ENCODE data around the gene RAI14.
"Not testable (repeated sequence)": the region's sequence is repeated elsewhere in the genome, so short reads cannot be mapped to it uniquely, and the experiment has no call there.

RAI14 gene

DNA sequence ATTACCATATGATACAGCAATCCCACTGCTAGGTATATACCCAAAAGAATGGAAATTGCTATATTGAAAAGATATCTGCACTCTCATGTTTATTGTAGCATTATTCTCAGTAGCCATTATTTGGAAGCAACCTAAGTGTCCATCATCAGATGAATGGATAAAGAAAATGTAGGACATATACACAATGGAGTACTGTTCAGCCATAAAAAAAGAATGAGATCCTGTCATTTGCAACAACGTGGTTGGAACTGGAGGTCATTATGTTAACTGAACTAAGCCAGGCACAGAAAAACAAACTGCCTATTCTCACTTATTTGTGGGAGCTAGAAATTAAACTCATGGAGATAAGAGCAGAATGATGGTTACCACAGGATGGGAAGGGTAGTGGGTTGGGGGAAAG lies 119.8 kb downstream of the RAI14 start:
- DNase-seq, result no peak

GRCh38 chr5:34778091-34778850 lies 122.1 kb downstream of the RAI14 start:
- no peak for DNase-seq

DNA sequence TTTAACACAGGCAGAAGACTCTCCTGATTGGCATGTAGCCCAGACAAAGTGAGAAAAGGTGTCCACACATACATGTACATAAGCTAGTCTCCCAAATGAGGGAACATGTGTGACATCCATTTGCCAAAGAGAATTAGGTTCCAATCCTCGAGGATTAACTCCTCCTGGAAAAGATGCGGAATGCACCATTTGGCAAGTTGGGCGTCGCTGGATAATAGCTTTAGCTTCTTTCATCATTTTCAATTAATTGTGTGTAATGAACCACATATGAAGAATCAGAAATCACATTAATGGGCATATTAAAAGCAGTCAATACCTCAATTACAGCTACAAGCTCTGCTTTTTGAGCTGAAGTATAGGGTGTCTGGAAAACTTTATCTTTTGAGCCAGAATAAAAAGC lies 127.8 kb downstream of the RAI14 start:
- DNase-seq, result not testable (repeated sequence)

DNA sequence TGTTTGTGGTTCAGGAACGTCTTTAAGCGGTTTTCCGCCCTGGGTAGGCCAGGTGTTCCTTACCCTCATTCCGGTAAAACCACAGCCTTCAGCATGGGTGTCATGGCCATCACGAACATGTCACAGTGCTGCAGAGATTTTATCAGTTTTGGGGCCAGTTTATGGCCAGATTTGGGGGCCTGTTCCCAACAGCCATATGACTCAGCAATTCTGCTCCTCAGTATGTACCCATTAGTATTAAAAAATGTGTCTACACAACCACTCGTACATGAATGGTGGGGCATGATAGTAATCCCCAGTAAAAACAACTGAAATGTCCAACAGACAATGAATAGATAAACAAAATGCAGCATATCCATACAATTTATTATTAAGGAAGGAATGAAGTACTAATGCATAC lies 130.9 kb downstream of the RAI14 start:
- DNase-seq, result no peak

DNA sequence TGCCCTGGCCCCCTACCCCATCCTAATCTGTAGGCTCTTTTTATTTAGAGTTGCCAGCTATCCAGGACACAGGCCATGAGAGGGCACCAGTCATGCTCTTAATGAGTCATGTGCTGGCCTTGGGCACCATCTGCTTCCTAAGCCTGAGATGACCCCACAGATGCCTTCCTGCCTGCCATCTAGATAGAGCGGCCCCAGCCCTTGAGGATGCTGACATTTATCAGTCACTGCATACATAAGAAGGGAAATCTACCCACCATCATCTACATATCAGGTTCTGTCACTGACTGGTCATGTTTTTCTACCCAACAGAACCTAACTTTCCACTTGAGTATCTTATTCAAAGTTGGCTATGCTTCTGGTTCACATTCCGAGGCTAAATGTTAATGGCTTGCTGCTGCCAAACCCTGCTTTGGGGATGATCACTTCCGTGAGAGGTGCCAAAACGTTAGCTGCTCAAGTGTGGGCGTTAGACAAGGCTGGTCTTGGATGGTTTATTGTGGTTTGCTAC lies 132.9 kb downstream of the RAI14 start:
- DNase-seq, result no peak

GRCh38 chr5:34789639-34790038 lies 133.5 kb downstream of the RAI14 start:
- DNase-seq, result no peak

- DNase-seq, result no peak
Measured at GRCh38 chr5:34790069-34790468, 133.9 kb downstream of the RAI14 start.

- DNase-seq, result no peak
Measured at GRCh38 chr5:34791761-34792244, 135.7 kb downstream of the RAI14 start.

- DNase-seq, result no peak
Measured at GRCh38 chr5:34802834-34803563, 146.9 kb downstream of the RAI14 start.

DNA sequence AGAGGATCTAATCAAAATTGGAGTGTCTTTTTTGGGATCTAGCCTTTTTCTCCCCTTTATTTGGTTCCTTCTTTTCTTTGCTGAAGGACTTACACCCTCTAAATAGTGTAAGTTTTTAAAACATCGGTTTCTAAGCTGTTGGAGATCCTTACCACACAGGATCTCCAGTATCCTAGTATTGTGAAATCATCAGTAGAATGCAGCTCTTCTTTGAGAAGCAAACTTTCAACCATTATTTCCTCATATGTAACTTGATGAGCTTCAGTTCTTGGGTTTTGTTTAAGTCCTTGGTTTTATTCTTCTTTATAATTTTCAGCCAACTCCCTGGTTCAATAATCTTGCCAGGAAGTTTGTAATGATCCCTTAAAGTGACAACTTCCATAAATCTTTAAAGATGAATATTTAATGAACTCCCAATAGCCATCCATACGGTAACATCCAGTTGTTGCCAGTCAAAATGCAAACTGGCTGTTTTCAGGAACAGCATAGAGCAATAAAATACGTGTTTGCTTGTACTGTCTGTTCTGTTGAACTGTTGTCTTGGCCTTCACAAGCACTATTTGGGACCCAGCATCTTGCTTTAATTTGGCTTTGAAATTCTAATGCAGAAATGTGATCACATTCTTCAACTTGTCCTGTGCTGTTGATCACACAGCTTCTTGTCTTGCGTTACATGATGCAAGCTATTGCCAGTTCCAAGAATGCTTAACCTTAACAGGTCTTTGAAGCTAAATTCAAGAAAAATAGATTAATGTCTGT lies 148.0 kb downstream of the RAI14 start:
- DNase-seq, result no peak

DNA sequence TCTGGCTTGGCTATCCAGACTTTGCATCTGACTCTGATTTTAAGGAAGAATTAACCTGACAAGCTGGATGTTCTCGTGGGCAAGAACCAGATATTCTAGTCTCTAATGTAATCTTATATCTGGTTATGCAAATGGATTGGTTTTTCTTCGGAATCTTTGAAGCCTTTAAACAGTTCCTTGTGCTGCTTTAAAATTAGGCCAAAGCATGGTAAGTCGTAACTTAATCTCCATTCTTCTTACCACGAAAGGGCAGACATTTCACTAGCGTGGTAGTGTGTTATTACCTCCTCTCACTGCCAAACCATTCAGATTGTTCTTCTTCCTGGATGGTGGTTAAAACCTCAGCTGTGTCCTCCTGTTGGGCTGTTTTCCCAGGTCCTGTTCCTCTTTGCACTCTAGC lies 148.8 kb downstream of the RAI14 start:
- DNase-seq, result no peak

GRCh38 chr5:34806532-34806931 lies 150.4 kb downstream of the RAI14 start:
- DNase-seq, result no peak

- no peak for DNase-seq
Measured at GRCh38 chr5:34811706-34812105, 155.6 kb downstream of the RAI14 start.

- no peak for DNase-seq
Measured at GRCh38 chr5:34813509-34813908, 157.4 kb downstream of the RAI14 start.

- DNase-seq, result no peak
Measured at GRCh38 chr5:34817558-34818351, 161.6 kb downstream of the RAI14 start.

DNA sequence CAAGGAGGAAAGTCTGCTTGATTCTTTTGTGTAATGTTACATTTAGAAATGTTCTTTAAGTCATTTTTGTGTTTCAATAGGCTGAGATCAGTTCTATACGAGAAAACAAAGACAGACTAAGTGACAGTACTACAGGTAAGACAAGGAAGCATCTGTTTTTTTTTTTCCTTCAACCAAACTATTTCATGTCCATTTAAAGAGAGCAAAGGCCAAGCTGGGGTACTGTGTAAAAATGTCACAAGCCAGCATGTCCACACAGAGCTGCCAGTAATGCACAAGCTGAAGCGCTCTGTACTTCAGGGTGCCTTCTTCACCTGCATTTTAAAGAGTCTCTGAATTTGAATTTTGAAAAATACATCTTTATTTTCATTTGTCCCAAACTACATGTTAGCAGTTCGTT lies 162.6 kb downstream of the RAI14 start:
- DNase-seq, result no peak

DNA sequence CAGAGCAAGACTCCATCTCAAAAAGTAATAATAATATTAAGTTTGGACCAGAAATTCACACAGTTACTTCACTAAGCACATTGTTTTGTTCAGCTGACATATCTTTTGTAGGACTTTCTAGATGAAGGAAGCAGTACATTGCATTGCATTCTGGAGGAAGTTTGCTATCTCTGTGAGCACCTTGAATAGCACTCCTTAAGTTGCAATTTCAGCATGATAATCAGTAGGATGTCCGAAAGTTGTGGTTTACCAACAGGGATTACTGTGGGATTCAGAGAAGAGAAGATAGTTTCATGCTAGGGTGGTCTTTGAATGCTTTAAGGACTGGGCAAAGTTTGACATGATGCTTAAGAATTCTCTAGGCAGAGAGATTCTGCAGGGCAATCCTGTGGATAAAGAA lies 164.5 kb downstream of the RAI14 start:
- DNase-seq, result no peak

GRCh38 chr5:34822956-34823715 lies 167.0 kb downstream of the RAI14 start:
- DNase-seq, result no peak

DNA sequence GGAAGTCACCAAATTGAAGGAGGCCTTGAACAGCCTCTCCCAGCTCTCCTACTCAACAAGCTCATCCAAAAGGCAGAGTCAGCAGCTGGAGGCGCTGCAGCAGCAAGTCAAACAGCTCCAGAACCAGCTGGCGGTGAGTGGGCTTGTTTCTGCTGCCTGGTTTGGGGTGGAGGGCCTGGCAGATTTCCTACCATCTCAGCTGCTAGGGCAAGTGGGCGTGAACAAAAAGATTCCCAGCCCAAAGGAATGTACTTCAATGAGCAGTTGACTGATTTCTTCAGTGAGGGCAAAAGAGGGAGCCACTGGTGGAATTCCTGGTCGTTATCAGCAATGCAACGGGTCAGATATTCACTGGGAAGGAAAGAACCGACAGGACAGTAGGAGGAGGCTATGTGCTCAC lies 170.2 kb downstream of the RAI14 start:
- no peak for DNase-seq

- DNase-seq, result no peak
Measured at GRCh38 chr5:34827588-34828506, 171.7 kb downstream of the RAI14 start.

- not testable (repeated sequence) for DNase-seq
Measured at GRCh38 chr5:34830827-34831226, 174.7 kb downstream of the RAI14 start.

Data from activated CD4-positive, alpha-beta T cell treated with anti-CD3 and anti-CD28 coated beads for 48 hours (primary cell).